ENCODE measurements around the gene ORAI2.

ORAI2 gene

GRCh38 chr7:102416406-102416805 lies 17.0 kb upstream of the ORAI2 start:
- DNase-seq = no peak

GRCh38 chr7:102417105-102417504 lies 16.3 kb upstream of the ORAI2 start:
- peak in 1 of 2 experiments; percentile 28 for DNase-seq

GRCh38 chr7:102418592-102418991 lies 14.8 kb upstream of the ORAI2 start:
- no peak for DNase-seq

DNA sequence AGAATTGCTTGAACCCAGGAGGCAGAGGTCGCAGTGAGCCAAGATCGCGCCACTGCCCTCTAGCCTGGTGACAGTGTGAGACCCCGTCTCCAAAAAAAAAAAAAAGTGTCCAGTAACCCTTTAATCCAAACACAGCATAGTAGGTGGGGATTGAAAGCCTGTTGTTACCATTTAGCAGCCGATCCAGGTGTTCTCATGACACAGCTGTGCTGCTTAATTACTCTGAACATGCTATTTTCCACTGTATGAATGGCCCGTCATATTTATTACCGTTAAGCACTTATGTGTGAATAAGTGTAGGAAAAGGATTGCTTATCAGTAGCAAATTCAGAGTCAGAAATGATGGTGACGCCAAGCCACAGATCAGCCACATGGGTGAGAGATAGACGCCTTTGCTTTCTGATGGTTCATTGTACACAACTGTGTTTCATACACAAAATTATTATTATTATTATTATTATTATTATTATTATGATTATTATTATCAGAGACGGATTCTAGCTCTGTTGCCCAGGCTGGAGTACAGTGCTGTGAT lies 11.6 kb upstream of the ORAI2 start:
- no peak for DNase-seq

DNA sequence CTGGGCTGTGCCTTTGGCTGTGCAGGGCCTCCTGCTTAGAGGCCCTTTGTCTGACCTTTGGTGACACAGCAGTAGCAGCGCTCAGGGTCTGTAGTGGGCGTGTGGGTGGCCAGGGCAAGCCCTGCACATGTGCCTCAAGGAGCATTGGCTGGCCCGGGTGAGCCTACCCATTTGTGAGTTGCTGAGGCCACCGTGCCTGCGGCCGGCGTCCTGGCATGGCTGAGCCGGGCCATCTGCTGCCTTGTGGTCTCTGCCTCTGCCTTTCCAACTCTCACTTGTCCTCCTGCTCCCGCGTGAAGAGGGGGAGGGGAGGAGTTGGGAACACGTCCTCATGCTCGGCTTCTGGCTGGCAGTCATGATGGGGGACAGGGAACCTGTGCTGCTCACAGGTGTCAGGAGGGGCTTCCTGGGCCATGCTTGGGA lies 9.2 kb upstream of the ORAI2 start:
- no peak for DNase-seq

DNA sequence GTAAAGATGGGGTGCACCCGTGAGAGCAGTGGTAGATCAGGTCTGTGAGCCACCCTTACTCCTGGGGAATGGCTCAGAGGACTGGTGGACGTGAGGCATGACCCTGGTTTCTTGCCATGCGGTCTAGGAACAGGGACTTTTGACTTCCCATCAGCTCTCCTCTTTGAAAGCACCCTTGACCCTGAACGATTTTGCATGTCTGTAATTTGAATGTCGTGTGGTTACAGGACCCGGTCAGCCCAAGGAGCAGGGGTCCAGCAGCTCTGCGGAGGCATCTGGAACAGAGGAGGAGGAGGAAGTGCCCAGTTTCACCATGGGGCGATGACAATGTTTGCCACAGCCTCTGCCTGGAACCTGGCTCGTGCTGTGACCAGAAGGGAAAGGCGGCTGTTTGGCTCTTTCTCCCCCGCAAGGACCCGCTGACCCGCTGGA lies 8.6 kb upstream of the ORAI2 start:
- DNase-seq = no peak

GRCh38 chr7:102425639-102426267 lies 7.6 kb upstream of the ORAI2 start:
- peak; percentile 77 to 87 for DNase-seq

- peak; percentile 65 to 86 for DNase-seq
Measured at GRCh38 chr7:102426268-102427018, 6.9 kb upstream of the ORAI2 start.

DNA sequence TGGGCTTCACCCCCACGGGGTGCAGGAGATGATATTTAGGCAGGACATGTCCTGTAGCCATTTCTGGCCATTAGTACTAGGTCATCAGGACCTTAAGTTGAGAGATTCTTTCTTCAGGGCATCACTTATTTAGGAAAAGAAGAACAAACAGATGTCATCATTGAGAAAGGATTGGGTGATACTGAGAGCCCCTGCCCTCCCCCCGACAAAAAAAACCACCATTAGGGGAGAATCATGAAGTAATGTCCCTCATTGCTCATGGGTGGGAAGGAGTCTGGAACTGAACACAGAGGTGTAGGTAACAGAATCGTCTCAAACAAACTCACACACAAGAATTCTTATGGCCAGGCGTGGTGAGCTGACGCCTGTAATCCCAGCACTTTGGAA lies 6.4 kb upstream of the ORAI2 start:
- DNase-seq = no peak

DNA sequence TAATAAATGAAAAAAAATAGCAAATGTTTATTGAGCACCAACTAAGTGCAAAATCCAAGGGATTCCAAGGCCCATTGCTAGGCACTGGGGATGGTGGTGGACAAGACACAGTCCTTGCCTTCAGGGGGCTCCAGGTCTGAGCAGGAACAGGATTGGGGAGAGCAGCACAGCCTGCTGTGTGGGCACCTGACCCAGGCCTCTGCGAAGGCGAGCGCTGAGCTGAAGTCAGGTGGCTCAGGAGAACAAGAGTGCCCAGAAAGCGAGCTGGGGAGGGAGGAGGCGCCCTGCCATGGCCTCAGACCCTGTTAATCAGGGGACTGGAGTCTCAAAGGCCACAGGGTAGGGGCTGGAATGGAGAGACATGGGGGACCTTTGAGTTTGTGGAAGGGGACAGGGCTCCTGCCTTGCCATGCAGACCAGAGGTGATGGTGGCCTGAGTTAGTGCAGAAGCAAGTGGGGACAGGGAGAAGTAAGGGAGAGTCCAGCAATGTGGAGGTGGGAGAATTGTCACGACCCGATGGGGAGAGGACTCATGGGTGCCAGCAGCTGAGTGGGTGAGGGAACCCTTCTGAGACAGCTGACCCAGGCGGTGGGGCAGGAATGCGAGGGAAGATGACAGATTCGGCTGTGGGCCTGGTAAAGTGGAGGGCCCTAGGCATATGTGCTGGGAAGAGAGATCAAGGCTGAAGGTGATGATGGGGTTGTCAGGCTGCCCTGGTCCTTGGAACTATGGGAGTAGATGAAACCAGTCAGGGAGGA lies 4.1 kb upstream of the ORAI2 start:
- DNase-seq = no peak

DNA sequence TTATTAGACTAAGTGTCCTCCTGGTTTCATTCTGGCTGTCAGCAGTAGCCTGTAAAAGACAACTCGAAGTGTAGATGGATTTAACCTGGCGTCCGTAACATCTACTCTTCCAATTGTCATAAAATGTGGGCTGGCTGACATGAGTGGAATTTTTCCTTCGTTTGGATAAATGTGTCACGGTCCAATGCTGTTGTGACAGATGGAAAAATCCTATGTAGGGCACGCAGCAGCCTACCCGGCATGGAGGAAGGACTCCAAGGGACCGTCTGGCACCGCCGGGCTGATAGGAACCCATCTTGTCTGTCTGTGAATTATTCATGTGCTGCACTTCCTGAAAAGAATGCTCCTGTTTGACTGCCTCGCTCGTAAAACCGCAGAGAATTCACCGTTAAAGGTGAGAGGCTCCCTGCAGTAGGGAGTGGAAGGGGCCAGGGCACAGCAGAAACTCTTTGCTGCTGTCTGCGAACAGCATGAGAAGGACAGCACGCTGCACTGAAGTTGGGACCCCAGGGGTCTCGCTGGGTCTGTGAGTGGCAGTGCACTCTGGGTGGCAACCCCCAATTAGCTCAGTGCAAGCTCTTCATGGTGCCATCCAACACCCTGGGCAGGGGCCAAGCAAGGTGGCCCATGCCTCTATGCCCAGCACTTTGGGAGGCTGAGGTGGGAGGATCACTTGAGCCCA lies 1.6 kb upstream of the ORAI2 start:
- DNase-seq = peak; percentile 39 to 67

GRCh38 chr7:102432442-102433218 lies 745 bp upstream of the ORAI2 start:
- DNase-seq = no peak

GRCh38 chr7:102434039-102434486 lies 688 bp downstream of the ORAI2 start:
- no peak for DNase-seq

GRCh38 chr7:102436118-102436517 lies 2.7 kb downstream of the ORAI2 start:
- DNase-seq = no peak

GRCh38 chr7:102439963-102440795 lies 6.8 kb downstream of the ORAI2 start:
- DNase-seq = no peak

- no peak for DNase-seq
Measured at GRCh38 chr7:102444961-102445673, 11.7 kb downstream of the ORAI2 start.

GRCh38 chr7:102445674-102446071 lies 12.3 kb downstream of the ORAI2 start:
- DNase-seq = no peak

DNA sequence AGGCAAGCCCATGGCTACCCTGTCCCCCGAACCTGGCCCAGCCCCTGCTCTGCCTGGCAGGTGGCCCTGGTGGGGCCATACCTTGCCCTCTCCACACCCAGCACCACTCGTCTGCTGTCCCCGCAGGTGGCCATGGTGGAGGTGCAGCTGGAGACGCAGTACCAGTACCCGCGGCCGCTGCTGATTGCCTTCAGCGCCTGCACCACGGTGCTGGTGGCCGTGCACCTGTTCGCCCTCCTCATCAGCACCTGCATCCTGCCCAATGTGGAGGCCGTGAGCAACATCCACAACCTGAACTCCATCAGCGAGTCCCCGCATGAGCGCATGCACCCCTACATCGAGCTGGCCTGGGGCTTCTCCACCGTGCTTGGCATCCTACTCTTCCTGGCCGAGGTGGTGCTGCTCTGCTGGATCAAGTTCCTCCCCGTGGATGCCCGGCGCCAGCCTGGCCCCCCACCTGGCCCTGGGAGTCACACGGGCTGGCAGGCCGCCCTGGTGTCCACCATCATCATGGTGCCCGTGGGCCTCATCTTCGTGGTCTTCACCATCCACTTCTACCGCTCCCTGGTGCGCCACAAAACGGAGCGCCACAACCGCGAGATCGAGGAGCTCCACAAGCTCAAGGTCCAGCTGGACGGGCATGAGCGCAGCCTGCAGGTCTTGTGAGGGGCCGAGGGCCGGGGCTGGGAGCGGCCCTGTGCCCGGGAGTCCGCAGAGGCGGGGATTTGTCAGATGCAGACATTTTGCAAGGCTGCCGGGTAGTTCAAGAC lies 13.2 kb downstream of the ORAI2 start:
- DNase-seq = no peak

DNA sequence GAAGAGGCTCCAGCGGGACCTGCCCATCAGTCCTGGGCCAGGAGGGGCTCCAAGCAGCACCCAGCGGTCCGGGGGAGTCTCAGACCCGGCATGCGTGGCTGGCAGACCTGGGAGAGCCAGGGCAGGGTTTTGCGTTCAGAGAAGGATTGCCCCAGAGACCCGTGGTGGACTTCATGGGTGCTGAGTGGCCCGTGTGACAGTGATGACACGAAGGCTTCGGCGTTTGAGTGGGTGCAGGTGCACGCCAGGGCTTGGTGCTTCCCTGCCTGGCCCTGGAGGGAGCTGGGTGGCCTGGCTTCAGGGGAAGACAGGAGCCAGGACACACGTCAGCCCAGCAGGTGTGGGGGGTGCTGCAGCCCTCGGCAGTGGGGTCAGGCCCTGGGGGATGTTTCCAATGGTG lies 13.9 kb downstream of the ORAI2 start:
- no peak for DNase-seq

- no peak for DNase-seq
Measured at GRCh38 chr7:102449136-102449535, 15.8 kb downstream of the ORAI2 start.
